ENCODE results near the gene MCF2L2.
"Not testable (repeated sequence)": the region's sequence is repeated elsewhere in the genome, so short reads cannot be mapped to it uniquely, and the experiment has no call there.

The MCF2L2 gene

GRCh38 chr3:183447206-183448001 lies 19.0 kb upstream of the MCF2L2 start:
- TF ChIP-seq CTCF (IDR thresholded peaks at IDR 0.05), result no peak
- peaks cover 4 to 13% of the 10 kb centered on the region in 2 experiments for H3K4me1 ChIP-seq (ENCODE audit: control insufficient read depth in 1 of 2, insufficient read depth in 1 of 2, low read depth in 1 of 2, low read length in 1 of 2)
- peak overlapping the region; percentile 21 for H3K27ac ChIP-seq
- no peaks in the 10 kb centered on the region for H3K36me3 ChIP-seq
- peak overlapping the region; percentile 64 to 77 for H3K4me3 ChIP-seq (ENCODE audit: low read depth in 1 of 2, low read length in 1 of 2)
- peaks cover 6% of the 10 kb centered on the region for H3K9me3 ChIP-seq
- no peaks in the 10 kb centered on the region for H3K27me3 ChIP-seq

GRCh38 chr3:183446838-183447205 lies 18.4 kb upstream of the MCF2L2 start:
- peaks cover 4% of the 10 kb centered on the region for H3K27me3 ChIP-seq
- peaks cover 4 to 13% of the 10 kb centered on the region in 2 experiments for H3K4me1 ChIP-seq (ENCODE audit: control insufficient read depth in 1 of 2, insufficient read depth in 1 of 2, low read depth in 1 of 2, low read length in 1 of 2)
- no peak for TF ChIP-seq CTCF (IDR thresholded peaks at IDR 0.05)

GRCh38 chr3:183444748-183445147 lies 16.3 kb upstream of the MCF2L2 start:
- Histone ChIP-seq H3K27ac (no peak overlapping the region), H3K4me3 (ENCODE audit: low read depth in 1 of 2, low read length in 1 of 2) (no peak overlapping the region), H3K4me1 (ENCODE audit: control insufficient read depth in 1 of 2, insufficient read depth in 1 of 2, low read depth in 1 of 2, low read length in 1 of 2) (peaks cover 4 to 13% of the 10 kb centered on the region in 2 experiments), H3K27me3 (peaks cover 4% of the 10 kb centered on the region), H3K9me3 (peaks cover 6% of the 10 kb centered on the region), H3K36me3 (no peaks in the 10 kb centered on the region)
- TF ChIP-seq CTCF (IDR thresholded peaks at IDR 0.05), result no peak

More at GRCh38 chr3:183446838-183447205, 18.4 kb upstream of the MCF2L2 start:
- Histone ChIP-seq H3K36me3 (no peaks in the 10 kb centered on the region), H3K4me3 (ENCODE audit: low read depth in 1 of 2, low read length in 1 of 2) (peak overlapping the region; percentile 64 to 77), H3K27ac (no peak overlapping the region), H3K9me3 (peaks cover 6% of the 10 kb centered on the region)

- Histone ChIP-seq H3K4me3 (ENCODE audit: low read depth in 1 of 2, low read length in 1 of 2) (no peak overlapping the region), H3K36me3 (no peaks in the 10 kb centered on the region), H3K27ac (no peak overlapping the region), H3K9me3 (peaks cover 6% of the 10 kb centered on the region), H3K27me3 (peaks cover 4% of the 10 kb centered on the region), H3K4me1 (ENCODE audit: control insufficient read depth in 1 of 2, insufficient read depth in 1 of 2, low read depth in 1 of 2, low read length in 1 of 2) (peaks cover 4 to 13% of the 10 kb centered on the region in 2 experiments)
- no peak for TF ChIP-seq CTCF (IDR thresholded peaks at IDR 0.05)
These were observed 15.3 kb upstream of the MCF2L2 start for GRCh38 chr3:183443395-183444385.

GRCh38 chr3:183442994-183443393 lies 14.6 kb upstream of the MCF2L2 start:
- H3K9me3 ChIP-seq, result peaks cover 6% of the 10 kb centered on the region
- H3K27me3 ChIP-seq, result peaks cover 4% of the 10 kb centered on the region
- no peaks in the 10 kb centered on the region for H3K36me3 ChIP-seq
- peaks cover 4 to 12% of the 10 kb centered on the region in 2 experiments for H3K4me1 ChIP-seq (ENCODE audit: control insufficient read depth in 1 of 2, insufficient read depth in 1 of 2, low read depth in 1 of 2, low read length in 1 of 2)
- no peak overlapping the region for H3K27ac ChIP-seq
- no peak for TF ChIP-seq CTCF (IDR thresholded peaks at IDR 0.05)
- H3K4me3 ChIP-seq (ENCODE audit: low read depth in 1 of 2, low read length in 1 of 2), result no peak overlapping the region

GRCh38 chr3:183440521-183440920 lies 12.1 kb upstream of the MCF2L2 start:
- H3K4me1 ChIP-seq (ENCODE audit: control insufficient read depth in 1 of 2, insufficient read depth in 1 of 2, low read depth in 1 of 2, low read length in 1 of 2); H3K9me3 ChIP-seq; H3K36me3 ChIP-seq; H3K27ac ChIP-seq; H3K27me3 ChIP-seq; H3K4me3 ChIP-seq (ENCODE audit: low read depth in 1 of 2, low read length in 1 of 2): not testable (repeated sequence)
